ENCODE measurements around the gene GAS6.

GRCh38 chr13:113883314-113883811 is 19.5 kb upstream of the GAS6 start:
- TF ChIP-seq, protein P1, sequence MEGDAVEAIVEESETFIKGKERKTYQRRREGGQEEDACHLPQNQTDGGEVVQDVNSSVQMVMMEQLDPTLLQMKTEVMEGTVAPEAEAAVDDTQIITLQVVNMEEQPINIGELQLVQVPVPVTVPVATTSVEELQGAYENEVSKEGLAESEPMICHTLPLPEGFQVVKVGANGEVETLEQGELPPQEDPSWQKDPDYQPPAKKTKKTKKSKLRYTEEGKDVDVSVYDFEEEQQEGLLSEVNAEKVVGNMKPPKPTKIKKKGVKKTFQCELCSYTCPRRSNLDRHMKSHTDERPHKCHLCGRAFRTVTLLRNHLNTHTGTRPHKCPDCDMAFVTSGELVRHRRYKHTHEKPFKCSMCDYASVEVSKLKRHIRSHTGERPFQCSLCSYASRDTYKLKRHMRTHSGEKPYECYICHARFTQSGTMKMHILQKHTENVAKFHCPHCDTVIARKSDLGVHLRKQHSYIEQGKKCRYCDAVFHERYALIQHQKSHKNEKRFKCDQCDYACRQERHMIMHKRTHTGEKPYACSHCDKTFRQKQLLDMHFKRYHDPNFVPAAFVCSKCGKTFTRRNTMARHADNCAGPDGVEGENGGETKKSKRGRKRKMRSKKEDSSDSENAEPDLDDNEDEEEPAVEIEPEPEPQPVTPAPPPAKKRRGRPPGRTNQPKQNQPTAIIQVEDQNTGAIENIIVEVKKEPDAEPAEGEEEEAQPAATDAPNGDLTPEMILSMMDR (conservative IDR thresholded peaks at IDR 0.05 in 1 of 2, IDR thresholded peaks at IDR 0.05 in 1 of 2; ENCODE audit: extremely low read depth in 1 of 2, insufficient read depth in 1 of 2, low read depth in 1 of 2, low read length in 2 of 2): no peak
- no peak for TF ChIP-seq EZH2 (IDR thresholded peaks at IDR 0.05; ENCODE audit: borderline replicate concordance, low read length)

Measured in mammary epithelial cell (primary cell).